ENCODE results near the gene DSCAML1. TPM values are rescaled to one million over a fixed set of nuclear protein-coding genes. Genes with fewer than 3 reads are reported as not detected.

DSCAML1 gene
- total and polyA plus RNA-seq, 9 of the 15 experiments (the other 6 are each of a cell fraction or from before 2014, with no cell fraction given): not detected

GRCh38 chr11:117843666-117844484 is 46.9 kb upstream of the DSCAML1 start (continued):
- TF ChIP-seq ZNF655 (CRISPR knock-in tag; IDR thresholded peaks at IDR 0.05): no peak
- TF ChIP-seq, protein P1, sequence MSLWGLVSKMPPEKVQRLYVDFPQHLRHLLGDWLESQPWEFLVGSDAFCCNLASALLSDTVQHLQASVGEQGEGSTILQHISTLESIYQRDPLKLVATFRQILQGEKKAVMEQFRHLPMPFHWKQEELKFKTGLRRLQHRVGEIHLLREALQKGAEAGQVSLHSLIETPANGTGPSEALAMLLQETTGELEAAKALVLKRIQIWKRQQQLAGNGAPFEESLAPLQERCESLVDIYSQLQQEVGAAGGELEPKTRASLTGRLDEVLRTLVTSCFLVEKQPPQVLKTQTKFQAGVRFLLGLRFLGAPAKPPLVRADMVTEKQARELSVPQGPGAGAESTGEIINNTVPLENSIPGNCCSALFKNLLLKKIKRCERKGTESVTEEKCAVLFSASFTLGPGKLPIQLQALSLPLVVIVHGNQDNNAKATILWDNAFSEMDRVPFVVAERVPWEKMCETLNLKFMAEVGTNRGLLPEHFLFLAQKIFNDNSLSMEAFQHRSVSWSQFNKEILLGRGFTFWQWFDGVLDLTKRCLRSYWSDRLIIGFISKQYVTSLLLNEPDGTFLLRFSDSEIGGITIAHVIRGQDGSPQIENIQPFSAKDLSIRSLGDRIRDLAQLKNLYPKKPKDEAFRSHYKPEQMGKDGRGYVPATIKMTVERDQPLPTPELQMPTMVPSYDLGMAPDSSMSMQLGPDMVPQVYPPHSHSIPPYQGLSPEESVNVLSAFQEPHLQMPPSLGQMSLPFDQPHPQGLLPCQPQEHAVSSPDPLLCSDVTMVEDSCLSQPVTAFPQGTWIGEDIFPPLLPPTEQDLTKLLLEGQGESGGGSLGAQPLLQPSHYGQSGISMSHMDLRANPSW (CRISPR knock-in tag; IDR thresholded peaks at IDR 0.05): no peak
- no peak for TF ChIP-seq PRDM10 (IDR thresholded peaks at IDR 0.05; ENCODE audit: partially characterized antibody)
- TF ChIP-seq CTCF (IDR thresholded peaks at IDR 0.05 in 2 of 3, conservative IDR thresholded peaks at IDR 0.05 in 1 of 3; ENCODE audit: insufficient read depth in 2 of 3, low read depth in 1 of 3, low read length in 3 of 3): peak; percentile 86 to 95 (median 94)
- no peak for TF ChIP-seq DDX20 (tag; IDR thresholded peaks at IDR 0.05; ENCODE audit: low read depth)
- no peak for TF ChIP-seq MEIS2 (IDR thresholded peaks at IDR 0.05; ENCODE audit: partially characterized antibody)
- TF ChIP-seq PML (IDR thresholded peaks at IDR 0.05; ENCODE audit: low read length): no peak
- TF ChIP-seq JUND (IDR thresholded peaks at IDR 0.05; ENCODE audit: borderline replicate concordance, low read depth, low read length): peak; percentile 38; the same call in 1 of the 2 replicates
- peak; percentile 29; the same call in 1 of the 3 replicates for TF ChIP-seq JUND (tag; IDR thresholded peaks at IDR 0.05; ENCODE audit: borderline replicate concordance, low read depth, low read length)
- TF ChIP-seq SMARCC2 (IDR thresholded peaks at IDR 0.05; ENCODE audit: low read depth): no peak
- peak; percentile 91 to 95 for TF ChIP-seq RAD21 (CRISPR knock-in tag; conservative IDR thresholded peaks at IDR 0.05 in 1 of 2, IDR thresholded peaks at IDR 0.05 in 1 of 2)
- no peak for TF ChIP-seq FIP1L1 (IDR thresholded peaks at IDR 0.05; ENCODE audit: low read depth, low read length, poor library complexity, severe bottlenecking)
- no peak for TF ChIP-seq COPS2 (conservative IDR thresholded peaks at IDR 0.05)
- no peak for TF ChIP-seq ILK (tag; IDR thresholded peaks at IDR 0.05; ENCODE audit: borderline replicate concordance, low read depth)
- TF ChIP-seq SMC3 (conservative IDR thresholded peaks at IDR 0.05; ENCODE audit: insufficient read depth, low read depth, low read length): peak; percentile 97
- TF ChIP-seq ZNF24 (IDR thresholded peaks at IDR 0.05): peak; percentile 17; the same call in 1 of the 2 replicates

Measured in K562 (cell line).